Stimulated activated CD4-positive, alpha-beta T cell treated with anti-CD3 and anti-CD28 coated beads, Interleukin-1b, Interleukin-23, amount 100 ng/mL, for 1 hour (primary cell): Measurements from ENCODE around the gene FUT2.
"Not testable (repeated sequence)": the region's sequence is repeated elsewhere in the genome, so short reads cannot be mapped to it uniquely, and the experiment has no call there.

Experiments used
- DNase-seq, 2 donors: peaks; one replicate each; pipeline ENCODE4 v3.0.0-alpha.2; 2020; ENCODE audit warnings: low read depth in 2 of 2

FUT2 gene

DNA sequence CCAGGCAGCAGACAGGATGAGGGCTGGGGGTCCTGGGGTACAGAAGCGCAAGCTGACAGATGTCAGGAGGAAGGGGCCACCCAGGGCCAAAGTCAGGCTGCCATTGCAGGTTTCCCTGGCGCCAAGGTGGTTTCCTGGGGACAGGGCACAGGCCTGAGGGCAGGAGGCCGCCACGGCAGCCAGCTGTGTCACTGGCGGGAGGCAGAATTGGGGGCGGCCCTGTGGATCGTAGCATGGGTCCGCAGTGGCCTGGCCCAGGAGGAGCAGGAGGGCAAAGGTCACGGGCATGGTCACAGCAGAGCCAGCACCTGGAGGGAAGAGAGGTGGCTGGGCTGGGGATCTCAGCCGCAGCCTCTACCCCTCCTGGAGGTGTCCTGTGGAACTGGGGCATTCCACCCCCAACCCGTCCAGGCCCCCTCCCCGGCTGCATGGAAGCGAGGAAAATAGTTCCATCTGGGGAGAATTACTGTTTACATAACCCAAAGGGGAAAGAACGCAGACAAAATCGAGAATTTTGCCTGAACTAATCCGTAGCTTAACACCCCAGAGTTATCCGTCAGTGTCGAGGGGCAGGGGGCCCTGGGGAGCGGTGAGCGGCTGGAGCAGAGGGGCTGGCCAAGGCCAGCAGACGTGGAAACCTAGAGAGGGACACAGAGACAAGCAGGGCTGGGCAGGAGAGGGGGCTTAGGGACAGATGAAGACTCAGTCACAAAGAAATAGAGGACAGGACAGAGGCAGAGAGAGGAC, 24.9 kb upstream of the FUT2 start:
- DNase-seq: no peak

DNA sequence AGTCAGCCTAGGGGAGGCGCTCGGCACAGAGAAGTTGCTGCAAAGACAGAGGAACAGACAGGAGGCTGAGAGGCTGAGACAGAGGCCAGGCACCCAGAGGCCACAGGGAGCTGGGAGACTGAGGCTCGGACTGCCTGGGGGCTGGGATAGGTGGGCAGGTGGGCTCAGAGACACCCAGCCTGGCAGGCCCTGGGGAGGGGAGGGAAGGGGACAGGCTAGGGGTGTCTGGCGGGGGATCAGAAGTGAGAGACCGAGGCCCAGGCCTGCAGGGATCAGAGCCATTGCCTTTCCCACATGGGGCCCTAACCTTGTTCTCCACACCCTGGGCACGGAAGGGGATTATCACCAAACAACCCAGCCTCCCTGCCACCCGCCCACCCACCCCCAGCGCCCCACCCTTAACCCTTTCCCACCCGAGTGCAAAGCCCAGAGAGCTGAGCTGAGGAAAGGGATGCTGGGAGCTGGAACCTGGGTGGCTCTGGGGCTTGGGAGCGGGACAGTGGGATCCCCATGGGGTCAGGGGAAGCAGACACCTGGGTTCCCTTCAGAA, 24.2 kb upstream of the FUT2 start:
- DNase-seq: no peak

GRCh38 chr19:48672994-48673393, 22.8 kb upstream of the FUT2 start, which contains the start of gene NTN5:
TSS of gene NTN5 (minus strand) at chr19:48673017. CDS start at chr19:48670986, 2,031 bp downstream.
- no peak for DNase-seq

GRCh38 chr19:48673436-48674100, 22.2 kb upstream of the FUT2 start:
- no peak for DNase-seq

DNA sequence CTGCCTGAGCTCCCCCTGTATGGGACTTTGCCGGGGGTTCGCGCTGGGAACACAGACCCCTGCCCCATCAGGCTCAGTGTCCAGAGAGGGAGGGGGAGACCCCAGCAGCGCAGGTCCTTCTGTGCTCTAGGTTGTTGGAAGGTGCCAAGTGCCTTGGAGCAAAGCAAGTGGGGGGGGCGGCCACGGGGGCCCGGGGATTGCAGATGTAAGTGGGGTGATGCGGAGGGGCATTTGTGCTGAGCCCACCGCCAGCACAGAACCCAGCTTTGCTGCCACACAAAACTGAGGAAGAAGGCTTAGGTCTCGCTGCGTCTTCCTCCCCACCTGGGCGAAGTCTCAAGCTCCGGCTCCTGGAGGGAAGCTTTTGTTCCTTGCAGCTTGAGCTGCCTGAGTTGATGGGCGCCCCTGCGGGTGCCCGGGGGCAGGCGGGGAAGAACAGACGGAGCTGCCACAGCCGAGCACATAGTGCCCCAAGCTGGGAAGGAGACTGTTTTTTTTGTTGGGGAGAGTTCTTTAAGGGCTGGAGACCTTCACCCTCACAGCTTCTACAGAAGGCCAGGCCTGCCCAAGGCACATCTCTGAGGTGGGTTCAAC, 21.5 kb upstream of the FUT2 start:
- no peak for DNase-seq

DNA sequence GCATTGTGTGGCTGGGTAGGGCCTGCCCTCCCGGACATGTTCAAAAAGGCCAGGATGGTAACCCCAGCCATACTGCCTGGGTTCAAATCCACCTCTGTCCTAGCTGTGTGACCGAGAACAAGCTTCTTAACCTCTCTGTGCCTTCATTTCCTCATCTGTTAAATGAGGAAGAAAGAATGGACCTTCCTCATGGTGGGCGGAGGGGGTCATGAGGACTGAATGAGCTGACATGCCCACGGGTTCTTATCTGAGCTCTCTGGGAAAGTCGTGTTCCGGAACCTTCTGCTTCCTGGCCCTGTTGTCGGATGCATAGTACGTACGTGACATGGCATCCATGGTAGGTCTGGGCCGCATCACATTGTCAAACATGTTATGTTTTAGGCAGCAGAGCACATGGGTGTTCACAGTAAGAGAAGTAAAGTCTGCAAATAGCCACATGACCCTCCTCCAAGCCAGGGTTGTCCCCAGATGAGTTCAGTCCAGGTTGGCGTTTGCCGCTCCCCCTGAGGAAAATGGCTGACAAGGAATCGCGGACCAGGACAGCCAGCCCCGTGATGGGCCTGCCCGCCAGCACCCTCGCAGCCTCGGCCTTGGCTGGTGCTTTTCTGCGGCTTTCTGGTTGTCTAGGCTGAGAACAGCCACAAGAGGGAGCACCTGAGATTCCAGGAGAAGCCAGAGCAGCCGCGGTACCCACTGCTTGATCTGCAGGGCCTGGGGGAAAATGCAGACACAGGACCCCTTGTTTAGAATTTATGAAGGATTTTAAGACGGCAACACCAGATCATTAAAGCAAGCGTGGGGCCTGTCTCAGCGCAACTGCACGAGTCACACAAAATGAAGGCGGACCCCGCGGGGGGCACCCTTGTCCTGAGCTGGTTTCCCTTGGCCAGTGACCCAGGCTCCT, 20.6 kb upstream of the FUT2 start:
- peak; percentile 42 to 43 for DNase-seq

DNA sequence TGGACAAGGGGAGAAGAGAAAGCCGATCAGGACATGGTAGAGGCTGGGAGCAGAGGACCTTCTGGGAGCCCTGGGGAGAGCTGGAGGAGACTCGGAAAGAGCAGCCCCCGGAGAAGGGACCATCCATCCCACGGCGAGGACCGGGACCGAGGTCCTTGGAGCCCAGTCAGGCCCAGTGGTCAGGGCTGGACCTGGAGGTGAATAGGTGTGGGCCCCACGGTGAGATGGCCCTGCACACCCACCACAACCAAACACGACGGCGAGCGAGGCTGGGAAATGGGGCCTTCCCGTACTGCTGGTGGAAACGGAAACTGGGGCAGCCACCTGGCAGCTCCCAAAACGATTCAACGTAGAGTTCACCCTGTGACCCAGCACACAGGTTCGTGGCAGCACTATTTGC, 19.3 kb upstream of the FUT2 start:
- DNase-seq: no peak

- no peak for DNase-seq
Measured at GRCh38 chr19:48676887-48677286, 18.9 kb upstream of the FUT2 start.

DNA sequence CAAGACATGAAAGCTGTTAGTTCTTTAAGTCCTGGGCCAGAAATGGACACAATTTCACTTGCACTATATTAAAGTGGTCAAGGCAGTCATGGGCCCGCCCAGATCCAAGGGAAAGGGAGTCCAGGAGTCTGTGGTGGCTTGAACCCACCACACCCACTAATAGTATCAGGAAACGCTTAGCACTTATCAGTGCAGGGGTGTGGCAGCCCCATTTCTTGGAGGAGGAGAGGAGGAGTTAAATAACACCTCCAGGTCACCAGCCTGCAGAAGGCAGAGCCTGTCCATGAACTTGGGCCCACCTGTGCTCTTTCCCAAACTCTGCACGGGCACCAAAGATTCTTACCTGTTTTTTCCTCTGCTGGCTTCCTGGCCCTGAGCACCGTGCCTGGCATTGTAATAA, 17.6 kb upstream of the FUT2 start:
- DNase-seq: no peak

DNA sequence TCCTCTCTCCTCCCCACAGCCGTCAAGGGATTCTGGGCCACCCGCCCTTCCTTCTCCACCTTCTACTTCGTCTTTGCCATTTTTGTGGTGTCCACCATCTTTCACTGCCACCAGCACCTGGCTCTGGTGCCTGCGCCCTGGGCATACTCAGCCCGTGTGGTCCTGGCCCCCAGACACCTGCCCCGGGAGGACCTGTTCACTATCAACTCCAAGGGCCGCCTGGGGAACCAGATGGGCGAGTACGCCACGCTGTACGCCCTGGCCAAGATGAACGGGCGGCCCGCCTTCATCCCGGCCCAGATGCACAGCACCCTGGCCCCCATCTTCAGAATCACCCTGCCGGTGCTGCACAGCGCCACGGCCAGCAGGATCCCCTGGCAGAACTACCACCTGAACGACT, 15.8 kb upstream of the FUT2 start:
- not testable (repeated sequence) for DNase-seq

- no peak for DNase-seq
Measured at GRCh38 chr19:48680436-48681126, 15.2 kb upstream of the FUT2 start.

GRCh38 chr19:48681127-48681470, 14.7 kb upstream of the FUT2 start:
- DNase-seq: no peak

DNA sequence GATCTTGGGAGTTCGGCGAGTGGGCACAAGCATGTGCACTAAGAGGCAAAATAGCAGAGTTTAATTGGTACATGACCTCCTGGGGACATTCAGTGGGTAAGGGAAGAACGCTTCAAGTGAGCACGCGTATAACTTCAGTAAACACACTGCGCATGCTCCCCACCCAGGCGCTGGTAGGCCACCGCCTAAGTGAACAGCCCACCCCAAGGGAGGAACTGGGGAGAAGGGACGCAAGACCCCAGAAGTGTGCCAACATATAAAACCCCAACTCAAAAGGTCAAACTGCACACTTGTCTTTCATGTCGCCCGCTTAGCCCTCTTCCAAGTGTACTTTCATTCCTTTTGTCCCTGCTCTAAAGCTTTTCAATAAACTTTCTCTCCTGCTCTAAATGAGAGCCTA, 12.4 kb upstream of the FUT2 start:
- peak in 1 of 2 donors; percentile 7 for DNase-seq

DNA sequence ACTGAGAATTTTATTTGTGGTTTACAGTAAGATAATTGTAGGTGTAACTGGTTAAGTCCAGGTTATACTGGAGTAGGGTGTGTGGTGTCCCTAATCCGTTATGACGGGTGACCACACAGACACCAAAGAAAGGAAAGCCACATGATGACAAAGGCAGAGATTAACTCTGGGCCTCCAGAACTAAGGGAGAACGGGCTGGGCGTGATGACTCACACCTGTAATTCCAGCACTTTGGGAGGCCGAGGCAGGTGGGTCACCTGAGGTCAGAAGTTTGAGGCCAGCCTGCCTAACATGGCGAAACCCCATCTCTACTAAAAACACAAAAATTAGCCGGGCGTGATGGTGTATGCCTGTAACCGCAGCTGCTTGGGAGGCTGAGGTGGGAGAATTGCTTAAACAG, 10.2 kb upstream of the FUT2 start:
- DNase-seq: no peak

DNA sequence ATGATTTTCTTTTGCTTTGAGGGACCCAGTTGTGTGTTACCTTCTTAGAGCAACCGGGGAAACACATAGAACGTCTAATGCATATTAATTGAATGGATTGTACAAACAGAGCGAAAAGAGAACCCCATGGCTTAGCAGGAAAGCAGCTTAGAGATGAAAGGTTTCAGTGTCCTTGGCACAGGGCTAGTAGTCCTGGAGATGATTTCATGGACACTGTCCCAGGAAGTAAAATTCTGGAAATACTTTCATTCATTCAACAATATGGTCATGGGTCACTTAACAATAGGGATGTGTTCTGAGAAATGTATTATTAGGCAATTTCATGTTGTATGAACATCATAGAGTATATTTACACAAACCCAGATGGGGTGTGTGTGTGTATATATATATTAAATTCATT, 9.7 kb upstream of the FUT2 start:
- DNase-seq: no peak

GRCh38 chr19:48686637-48687036, 9.1 kb upstream of the FUT2 start:
- DNase-seq: not testable (repeated sequence)

GRCh38 chr19:48687776-48688175, 8.0 kb upstream of the FUT2 start:
- no peak for DNase-seq

DNA sequence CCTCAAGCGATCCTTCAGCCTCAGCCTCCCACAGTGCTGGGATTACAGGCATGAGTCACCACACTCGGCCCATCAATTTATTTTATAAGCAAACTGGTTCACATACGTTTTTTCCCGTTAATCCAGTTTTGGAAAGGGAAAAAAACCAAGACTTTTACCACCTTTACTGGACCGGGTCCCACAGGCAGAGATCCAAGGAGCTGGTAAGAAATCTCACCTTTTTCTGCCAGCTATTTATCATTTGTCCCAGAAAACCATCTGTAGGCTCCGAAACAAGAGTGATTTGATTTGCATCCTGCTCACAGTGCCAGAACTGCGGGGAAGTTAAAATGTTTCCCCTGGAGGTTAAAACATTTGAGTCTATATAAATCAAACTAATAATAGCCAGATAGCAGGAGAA, 6.3 kb upstream of the FUT2 start:
- DNase-seq: no peak

DNA sequence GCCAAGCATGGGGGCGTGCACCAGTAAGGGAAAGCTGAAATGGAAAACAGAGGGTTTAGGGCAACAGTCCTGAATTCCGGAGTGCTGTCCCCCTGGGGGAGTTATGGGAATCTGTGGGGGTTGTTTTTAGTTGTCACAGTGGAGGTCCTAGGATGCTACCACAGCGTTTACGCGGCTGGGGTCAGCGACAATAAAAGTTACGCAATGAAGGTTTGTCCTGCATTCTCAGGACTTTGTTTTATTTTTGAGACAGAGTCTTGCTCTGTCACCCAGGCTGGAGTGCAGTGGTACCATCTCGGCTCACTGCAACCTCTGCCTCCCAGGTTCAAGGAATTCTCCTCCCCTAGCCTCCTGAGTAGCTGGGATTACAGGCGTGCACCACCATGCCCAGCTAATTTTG, 2.1 kb upstream of the FUT2 start:
- DNase-seq: not testable (repeated sequence)

GRCh38 chr19:48696353-48697010, 711 bp downstream of the FUT2 start:
- DNase-seq: no peak

- DNase-seq: no peak
Measured at GRCh38 chr19:48698046-48698445, 2.3 kb downstream of the FUT2 start.
